NT2/D1 (cell line): Measurements from ENCODE around the gene PHACTR2.

Source experiments
- SUZ12 ChIP-seq: IDR thresholded peaks from 2 replicates; pipeline ENCODE4 v1.6.1; 2011; ENCODE audit not compliant: insufficient read length, insufficient read depth; ENCODE audit errors: extremely low read depth
- YY1 ChIP-seq: IDR thresholded peaks from 2 replicates; pipeline ENCODE4 v1.6.1; 2011; ENCODE audit not compliant: insufficient read length, insufficient read depth
- ZNF274 ChIP-seq: IDR thresholded peaks from 2 replicates; pipeline ENCODE4 v1.6.1; 2011; ENCODE audit warnings: mild to moderate bottlenecking, low read depth, low read length

- TF ChIP-seq YY1 (no peak), SUZ12 (no peak), ZNF274 (no peak)
These were observed 43.3 kb upstream of the PHACTR2 start for GRCh38 chr6:143634486-143634885.
